Measurements from ENCODE around the gene ATP8A1. TPM values are rescaled to one million over a fixed set of nuclear protein-coding genes. Genes with fewer than 3 reads are reported as not detected.
"Not testable (repeated sequence)": the region's sequence is repeated elsewhere in the genome, so short reads cannot be mapped to it uniquely, and the experiment has no call there.

ATP8A1 gene
- total RNA-seq, 2 experiments from 2014 or later, result 27.6 to 32.0 TPM

DNA sequence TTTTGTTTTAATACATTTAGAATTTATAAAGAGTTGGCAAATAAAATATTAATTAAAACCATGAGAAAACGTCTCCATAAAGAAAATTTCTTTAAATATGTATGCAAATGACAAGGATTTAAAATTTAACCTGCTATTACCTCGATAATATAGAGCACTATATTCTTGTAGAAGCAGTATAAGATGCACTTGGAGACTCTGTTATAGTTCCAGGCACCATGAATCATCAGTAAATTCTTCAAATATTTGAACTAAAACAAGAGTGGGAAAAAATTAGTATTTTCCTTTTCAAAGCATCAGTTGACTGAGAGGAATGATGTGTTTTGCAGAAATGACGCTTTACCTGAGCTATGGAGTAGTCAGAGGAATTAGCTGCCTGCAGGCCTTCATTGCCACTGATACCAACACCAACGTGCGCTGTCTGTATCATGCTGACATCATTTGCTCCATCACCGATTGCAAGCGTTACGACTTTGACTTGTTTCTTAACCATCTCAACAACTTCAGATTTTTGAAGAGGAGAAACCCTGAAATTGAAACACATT is 192.3 kb downstream of the ATP8A1 start:
- no peaks in the 10 kb centered on the region for H3K9me3 Mint-ChIP-seq
- peaks cover 48% of the 10 kb centered on the region for H3K36me3 Mint-ChIP-seq (ENCODE audit: low read depth)
- no peak for DNase-seq
- intact Hi-C loops (cut with micrococcal nuclease), result no loop called here
- no peaks in the 10 kb centered on the region for H3K4me1 Mint-ChIP-seq (ENCODE audit: low read depth)
- no peak overlapping the region for H3K4me3 Mint-ChIP-seq
- no peaks in the 10 kb centered on the region for H3K27me3 Mint-ChIP-seq (ENCODE audit: low read depth)
- CTCF ChIA-PET, result no interaction called here
- H3K27ac Mint-ChIP-seq, result no peak overlapping the region

DNA sequence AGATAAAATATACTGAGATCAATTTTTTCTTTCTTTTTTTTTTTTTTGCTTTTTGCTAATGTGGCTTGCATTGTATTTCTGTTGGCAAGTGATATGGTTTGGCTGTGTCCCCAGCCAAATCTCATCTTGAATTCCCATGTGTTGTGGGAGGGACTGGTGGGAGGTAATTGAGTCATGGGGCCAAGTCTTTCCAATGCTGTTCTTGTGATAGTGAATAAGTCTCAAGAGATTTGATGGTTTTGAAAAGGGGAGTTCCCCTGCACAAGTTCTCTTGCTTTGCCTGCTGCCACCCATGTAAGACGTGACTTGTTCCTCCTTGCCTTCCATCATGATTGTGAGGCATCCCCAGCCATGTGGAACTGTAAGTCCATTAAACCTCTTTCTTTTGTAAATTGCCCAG is 195.7 kb downstream of the ATP8A1 start:
- H3K4me1 Mint-ChIP-seq (ENCODE audit: low read depth); H3K9me3 Mint-ChIP-seq; intact Hi-C loops (cut with micrococcal nuclease); H3K4me3 Mint-ChIP-seq; DNase-seq; H3K27ac Mint-ChIP-seq; H3K27me3 Mint-ChIP-seq (ENCODE audit: low read depth): not testable (repeated sequence)
- CTCF ChIA-PET, result interaction anchor here (0.7 kb wide), 2 partner anchors 87 to 181 kb away, joined by 3 read pairs; no protein-coding TSS in a partner anchor
- H3K36me3 Mint-ChIP-seq (ENCODE audit: low read depth), result peaks cover 40% of the 10 kb centered on the region

DNA sequence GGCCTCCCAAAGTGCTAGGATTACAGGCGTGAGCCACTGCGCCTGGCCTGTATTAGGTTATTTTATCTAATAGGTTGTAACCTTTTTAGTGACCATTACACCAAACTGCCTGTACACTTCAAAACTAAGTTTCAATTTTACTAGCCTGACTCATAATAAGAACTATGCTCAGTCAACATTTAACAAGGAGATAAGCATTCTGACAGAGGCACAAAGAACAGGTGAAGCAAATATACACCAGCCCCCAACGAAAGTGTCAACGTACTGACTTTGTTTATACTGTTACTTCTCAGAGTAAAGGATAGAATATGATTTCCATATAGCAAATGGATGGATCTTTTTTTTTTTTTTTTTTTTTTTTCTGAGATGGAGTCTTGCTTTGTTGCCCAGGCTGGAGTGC is 196.9 kb downstream of the ATP8A1 start:
- CTCF ChIA-PET, result no interaction called here
- H3K27me3 Mint-ChIP-seq (ENCODE audit: low read depth), result no peaks in the 10 kb centered on the region
- H3K4me3 Mint-ChIP-seq, result no peak overlapping the region
- no peak for DNase-seq
- H3K9me3 Mint-ChIP-seq, result no peaks in the 10 kb centered on the region
- intact Hi-C loops (cut with micrococcal nuclease), result no loop called here
- H3K27ac Mint-ChIP-seq, result no peak overlapping the region
- peaks cover 1% of the 10 kb centered on the region for H3K4me1 Mint-ChIP-seq (ENCODE audit: low read depth)
- H3K36me3 Mint-ChIP-seq (ENCODE audit: low read depth), result peaks cover 38% of the 10 kb centered on the region

DNA sequence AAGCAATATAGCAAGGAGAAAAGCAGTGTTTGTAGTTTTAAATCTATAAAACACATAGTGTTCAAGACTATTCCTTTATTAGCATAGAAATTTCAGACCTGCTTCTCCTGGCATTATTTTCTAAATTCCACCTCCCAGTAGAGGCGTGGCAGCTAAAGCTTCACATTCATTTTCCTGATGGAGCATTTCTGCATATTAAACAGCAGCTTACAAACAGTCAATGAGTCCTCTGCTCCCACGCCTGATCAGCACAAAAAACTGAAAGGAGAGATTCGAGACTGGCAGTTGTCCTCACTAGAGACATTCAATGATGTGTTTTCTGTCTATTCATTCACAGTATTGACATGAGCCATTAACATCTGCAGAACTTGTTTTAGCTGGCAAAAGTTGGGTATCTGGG is 198.2 kb downstream of the ATP8A1 start:
- peaks cover 1% of the 10 kb centered on the region for H3K4me1 Mint-ChIP-seq (ENCODE audit: low read depth)
- no peak for DNase-seq
- no peaks in the 10 kb centered on the region for H3K9me3 Mint-ChIP-seq
- CTCF ChIA-PET, result interaction anchor here (2.3 kb wide), 1 partner anchor 61 kb away, joined by 7 read pairs; no protein-coding TSS in a partner anchor
- H3K4me3 Mint-ChIP-seq, result no peak overlapping the region
- no peak overlapping the region for H3K27ac Mint-ChIP-seq
- H3K27me3 Mint-ChIP-seq (ENCODE audit: low read depth), result no peaks in the 10 kb centered on the region
- H3K36me3 Mint-ChIP-seq (ENCODE audit: low read depth), result peaks cover 33% of the 10 kb centered on the region
- intact Hi-C loops (cut with micrococcal nuclease), result no loop called here

DNA sequence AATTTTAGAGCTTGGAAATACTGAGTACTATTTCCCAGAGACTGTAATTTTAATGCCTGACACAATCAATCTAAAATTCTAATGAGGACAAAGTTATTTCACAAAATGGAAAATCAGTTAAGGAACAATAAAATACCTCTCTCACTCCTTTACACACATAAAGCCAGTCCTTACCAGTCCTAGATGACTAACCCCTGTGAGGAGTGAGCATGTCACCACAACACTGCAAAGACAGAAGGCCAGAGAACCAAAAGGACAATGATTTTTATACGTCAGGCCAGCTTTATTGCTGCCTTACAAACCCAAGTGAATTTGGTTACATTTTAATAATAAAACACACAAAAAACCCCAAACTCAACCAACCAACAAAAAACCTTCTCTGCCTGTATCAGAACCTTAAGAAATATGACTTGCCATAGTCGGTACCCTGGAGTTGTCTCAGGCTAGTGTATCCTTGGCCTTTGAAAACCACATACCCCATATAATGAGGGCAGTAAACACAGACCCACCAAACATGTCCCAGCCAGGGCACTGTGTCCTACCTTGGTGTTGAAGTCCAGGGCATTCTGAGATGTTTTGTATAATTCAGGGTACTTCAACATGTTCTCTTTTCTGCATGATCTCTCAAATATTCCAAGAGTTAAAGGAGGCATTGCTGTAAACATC is 202.0 kb downstream of the ATP8A1 start:
- intact Hi-C loops (cut with micrococcal nuclease), result no loop called here
- H3K4me3 Mint-ChIP-seq, result no peak overlapping the region
- H3K27ac Mint-ChIP-seq, result no peak overlapping the region
- peaks cover 25% of the 10 kb centered on the region for H3K36me3 Mint-ChIP-seq (ENCODE audit: low read depth)
- DNase-seq, result no peak
- peaks cover 1% of the 10 kb centered on the region for H3K4me1 Mint-ChIP-seq (ENCODE audit: low read depth)
- H3K27me3 Mint-ChIP-seq (ENCODE audit: low read depth), result no peaks in the 10 kb centered on the region
- H3K9me3 Mint-ChIP-seq, result no peaks in the 10 kb centered on the region
- CTCF ChIA-PET, result no interaction called here

DNA sequence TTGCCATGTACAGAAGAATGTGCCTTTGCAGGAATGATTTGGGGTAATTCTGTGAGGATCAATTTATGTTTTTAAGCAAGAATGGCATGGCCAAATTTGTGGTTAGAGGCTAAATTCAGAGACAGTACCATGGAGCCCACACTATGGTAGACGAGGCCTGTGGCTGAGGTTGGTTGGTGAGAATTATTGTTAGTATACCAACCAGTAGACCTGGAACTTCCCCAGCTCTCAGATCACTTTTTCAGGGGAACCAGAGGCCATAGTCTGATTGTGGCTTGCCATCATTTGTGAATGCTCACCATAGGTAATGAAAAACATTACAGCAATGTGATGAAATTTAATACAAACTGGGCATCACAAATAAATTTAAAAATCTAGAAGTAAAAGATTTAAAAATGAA is 203.3 kb downstream of the ATP8A1 start:
- intact Hi-C loops (cut with micrococcal nuclease), result no loop called here
- H3K27me3 Mint-ChIP-seq (ENCODE audit: low read depth), result no peaks in the 10 kb centered on the region
- no peak overlapping the region for H3K27ac Mint-ChIP-seq
- DNase-seq, result no peak
- peaks cover 27% of the 10 kb centered on the region for H3K36me3 Mint-ChIP-seq (ENCODE audit: low read depth)
- no peak overlapping the region for H3K4me3 Mint-ChIP-seq
- CTCF ChIA-PET, result no interaction called here
- H3K4me1 Mint-ChIP-seq (ENCODE audit: low read depth), result no peaks in the 10 kb centered on the region
- no peaks in the 10 kb centered on the region for H3K9me3 Mint-ChIP-seq

DNA sequence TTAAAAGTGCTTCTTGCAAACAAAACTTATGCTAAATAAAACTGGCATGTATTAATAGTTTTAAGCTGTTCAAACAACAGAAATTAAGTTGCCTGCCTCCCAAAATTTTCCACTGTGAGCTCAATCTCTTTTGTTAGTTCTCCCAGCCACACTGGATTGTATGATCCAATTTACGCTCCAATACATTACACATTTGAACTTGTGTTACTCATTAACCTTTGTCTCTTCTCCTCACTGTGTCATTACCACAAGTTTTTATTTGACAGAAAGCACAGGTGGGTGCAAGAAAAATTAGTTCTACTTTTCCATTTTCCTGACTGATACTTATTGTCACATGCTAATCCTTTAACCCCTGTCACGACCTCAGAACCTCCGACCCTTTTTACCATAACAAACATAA is 204.1 kb downstream of the ATP8A1 start:
- H3K4me1 Mint-ChIP-seq (ENCODE audit: low read depth), result no peaks in the 10 kb centered on the region
- intact Hi-C loops (cut with micrococcal nuclease), result no loop called here
- H3K36me3 Mint-ChIP-seq (ENCODE audit: low read depth), result peaks cover 27% of the 10 kb centered on the region
- no peaks in the 10 kb centered on the region for H3K9me3 Mint-ChIP-seq
- CTCF ChIA-PET, result no interaction called here
- no peak overlapping the region for H3K27ac Mint-ChIP-seq
- H3K27me3 Mint-ChIP-seq (ENCODE audit: low read depth), result no peaks in the 10 kb centered on the region
- no peak overlapping the region for H3K4me3 Mint-ChIP-seq
- no peak for DNase-seq

DNA sequence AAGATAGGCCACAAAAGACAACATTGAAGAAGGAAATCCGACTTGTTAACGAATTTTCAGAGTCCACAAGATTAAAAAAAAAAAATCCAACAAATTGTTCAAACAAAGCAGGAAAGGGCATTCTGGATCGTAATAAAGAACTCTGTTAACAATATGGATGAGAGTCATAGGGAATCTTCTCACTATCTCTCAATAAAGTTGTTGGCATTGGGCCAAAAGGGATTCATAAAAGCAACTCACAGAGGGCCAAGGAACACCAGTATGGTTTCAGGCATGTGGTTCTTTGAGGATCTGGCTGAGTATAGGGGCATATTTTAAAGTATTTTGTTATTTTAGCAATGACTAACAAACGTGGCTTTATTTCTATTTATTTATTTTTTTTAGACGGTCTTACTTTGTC is 210.1 kb downstream of the ATP8A1 start:
- H3K27me3 Mint-ChIP-seq (ENCODE audit: low read depth), result no peaks in the 10 kb centered on the region
- H3K27ac Mint-ChIP-seq, result no peak overlapping the region
- intact Hi-C loops (cut with micrococcal nuclease), result no loop called here
- no peaks in the 10 kb centered on the region for H3K9me3 Mint-ChIP-seq
- no peaks in the 10 kb centered on the region for H3K4me1 Mint-ChIP-seq (ENCODE audit: low read depth)
- no peak overlapping the region for H3K4me3 Mint-ChIP-seq
- no peak for DNase-seq
- CTCF ChIA-PET, result no interaction called here
- H3K36me3 Mint-ChIP-seq (ENCODE audit: low read depth), result peaks cover 32% of the 10 kb centered on the region

DNA sequence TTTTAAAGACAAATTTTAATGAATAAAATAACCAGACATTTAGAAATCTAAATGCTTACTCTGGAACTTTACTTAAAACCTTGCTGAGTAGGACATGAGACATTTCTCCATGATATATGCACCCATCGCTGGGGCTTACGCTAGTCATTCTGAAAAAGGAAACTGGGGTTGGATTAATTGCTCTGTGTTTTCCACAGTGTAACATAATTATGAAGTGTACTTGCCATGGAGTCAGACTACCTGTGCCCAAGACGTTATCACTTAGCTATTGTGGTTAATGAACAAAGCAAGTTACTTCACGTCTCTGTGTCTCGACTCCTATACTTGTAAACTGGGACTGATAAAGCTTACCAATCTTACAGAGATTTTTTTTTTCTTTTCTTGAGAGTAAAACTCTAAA is 211.9 kb downstream of the ATP8A1 start:
- H3K27ac Mint-ChIP-seq, result no peak overlapping the region
- no peaks in the 10 kb centered on the region for H3K9me3 Mint-ChIP-seq
- peaks cover 20% of the 10 kb centered on the region for H3K36me3 Mint-ChIP-seq (ENCODE audit: low read depth)
- no peak for DNase-seq
- H3K4me3 Mint-ChIP-seq, result no peak overlapping the region
- CTCF ChIA-PET, result interaction anchor here (0.6 kb wide), 1 partner anchor 463 kb away, joined by 3 read pairs; no protein-coding TSS in a partner anchor
- no peaks in the 10 kb centered on the region for H3K27me3 Mint-ChIP-seq (ENCODE audit: low read depth)
- intact Hi-C loops (cut with micrococcal nuclease), result no loop called here
- H3K4me1 Mint-ChIP-seq (ENCODE audit: low read depth), result no peaks in the 10 kb centered on the region

DNA sequence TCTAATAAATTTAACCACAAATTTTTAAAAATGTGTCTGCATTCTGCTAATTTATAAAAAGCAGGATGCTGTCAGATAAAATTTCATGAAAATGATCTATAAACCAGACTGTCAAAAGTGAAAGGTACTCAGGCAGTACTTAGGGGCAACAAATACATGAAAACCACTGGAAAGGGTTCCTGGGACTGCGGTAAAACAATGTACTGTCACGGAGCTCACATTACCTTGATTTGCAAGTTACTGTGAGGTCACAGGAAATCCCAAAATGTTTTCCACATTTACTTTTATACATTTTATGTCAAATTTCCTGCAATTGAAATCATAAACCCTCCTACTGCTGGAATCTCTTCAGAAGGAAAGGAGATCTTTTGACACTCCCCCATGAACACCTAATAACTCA is 214.3 kb downstream of the ATP8A1 start:
- H3K36me3 Mint-ChIP-seq (ENCODE audit: low read depth), result peaks cover 25% of the 10 kb centered on the region
- no peaks in the 10 kb centered on the region for H3K9me3 Mint-ChIP-seq
- DNase-seq, result no peak
- no peaks in the 10 kb centered on the region for H3K4me1 Mint-ChIP-seq (ENCODE audit: low read depth)
- no peak overlapping the region for H3K4me3 Mint-ChIP-seq
- CTCF ChIA-PET, result no interaction called here
- H3K27me3 Mint-ChIP-seq (ENCODE audit: low read depth), result no peaks in the 10 kb centered on the region
- intact Hi-C loops (cut with micrococcal nuclease), result no loop called here
- no peak overlapping the region for H3K27ac Mint-ChIP-seq

DNA sequence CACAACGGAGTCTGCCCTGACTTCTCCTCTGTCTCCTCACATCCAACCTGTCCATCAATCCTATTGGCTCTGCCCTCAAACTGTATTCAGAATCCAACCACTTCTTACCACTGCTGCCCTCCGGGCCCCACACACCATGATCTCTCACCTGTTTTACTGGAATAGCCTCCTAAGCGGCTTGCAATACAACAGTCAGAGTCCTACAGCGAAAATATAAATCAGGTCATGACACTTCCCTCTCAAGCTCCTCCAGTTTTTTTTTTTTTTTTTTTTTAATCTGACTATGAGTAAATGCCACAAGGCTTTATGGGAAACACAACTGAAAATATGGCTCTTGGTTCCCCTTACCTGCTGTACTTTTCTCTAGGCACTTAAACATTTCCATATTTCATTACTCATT is 216.8 kb downstream of the ATP8A1 start:
- CTCF ChIA-PET, result no interaction called here
- Mint-ChIP-seq H3K4me3 (no peak overlapping the region), H3K36me3 (ENCODE audit: low read depth) (peaks cover 39% of the 10 kb centered on the region), H3K27me3 (ENCODE audit: low read depth) (no peaks in the 10 kb centered on the region), H3K4me1 (ENCODE audit: low read depth) (no peaks in the 10 kb centered on the region), H3K9me3 (no peaks in the 10 kb centered on the region), H3K27ac (no peak overlapping the region)
- no peak for DNase-seq
- intact Hi-C loops (cut with micrococcal nuclease), result no loop called here

DNA sequence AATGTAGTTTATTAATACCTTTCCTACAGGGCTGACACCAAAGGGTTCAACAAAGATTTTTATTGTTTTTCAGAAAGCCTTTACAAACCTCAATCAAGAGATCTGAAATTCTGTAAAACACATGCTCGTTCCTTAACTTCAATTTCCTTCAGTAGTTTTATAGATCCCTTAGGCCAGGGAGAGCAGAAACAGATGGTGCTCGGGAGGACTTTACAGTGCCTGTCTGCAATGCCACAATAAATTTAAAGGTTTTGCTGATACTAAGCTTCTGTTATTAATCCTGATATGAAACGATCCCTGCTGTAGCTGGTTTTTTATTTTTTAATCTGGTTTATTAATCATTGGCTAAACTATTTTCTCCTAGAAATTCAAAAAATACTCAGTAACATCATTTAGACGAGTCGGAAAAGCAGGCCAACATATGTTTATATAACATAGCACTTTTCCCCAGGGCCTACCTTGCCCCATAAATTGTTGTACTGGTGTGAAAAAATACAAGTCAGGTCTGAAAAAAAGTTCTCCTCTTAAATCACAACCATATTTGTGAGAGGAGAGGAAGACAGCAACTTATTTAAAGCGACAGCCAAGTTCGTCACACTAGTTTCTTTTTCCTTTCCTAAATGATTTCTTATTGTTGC is 219.9 kb downstream of the ATP8A1 start:
- Mint-ChIP-seq H3K4me1 (ENCODE audit: low read depth) (no peaks in the 10 kb centered on the region), H3K27ac (no peak overlapping the region), H3K9me3 (no peaks in the 10 kb centered on the region), H3K27me3 (ENCODE audit: low read depth) (no peaks in the 10 kb centered on the region), H3K4me3 (no peak overlapping the region), H3K36me3 (ENCODE audit: low read depth) (peaks cover 41% of the 10 kb centered on the region)
- DNase-seq, result no peak
- CTCF ChIA-PET, result interaction anchor here (0.6 kb wide), 1 partner anchor 105 kb away, joined by 3 read pairs; no protein-coding TSS in a partner anchor
- intact Hi-C loops (cut with micrococcal nuclease), result no loop called here

DNA sequence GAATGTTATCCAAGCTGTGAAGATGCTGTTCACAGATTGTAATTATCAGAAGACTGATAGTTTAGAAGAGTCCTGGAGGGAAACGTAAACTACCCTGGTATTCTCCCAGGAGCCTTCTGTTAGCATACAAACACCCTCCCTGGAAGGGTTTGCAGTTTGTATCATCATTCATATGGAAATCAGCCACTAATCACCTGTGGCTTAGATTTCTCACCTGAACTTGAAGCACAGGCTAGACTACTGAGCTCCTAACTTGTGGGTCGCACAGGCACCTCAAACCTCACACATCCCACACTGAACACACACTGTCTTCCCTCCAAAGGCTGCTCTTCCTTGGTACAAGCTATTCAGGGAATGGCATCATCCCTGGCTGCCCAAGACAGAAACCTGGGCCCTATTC is 228.9 kb downstream of the ATP8A1 start:
- peaks cover 18% of the 10 kb centered on the region for H3K36me3 Mint-ChIP-seq (ENCODE audit: low read depth)
- H3K27me3 Mint-ChIP-seq (ENCODE audit: low read depth), result no peaks in the 10 kb centered on the region
- CTCF ChIA-PET, result interaction anchor here (0.6 kb wide), 1 partner anchor 389 kb away, joined by 3 read pairs; no protein-coding TSS in a partner anchor
- no peak overlapping the region for H3K4me3 Mint-ChIP-seq
- H3K4me1 Mint-ChIP-seq (ENCODE audit: low read depth), result no peaks in the 10 kb centered on the region
- H3K27ac Mint-ChIP-seq, result no peak overlapping the region
- intact Hi-C loops (cut with micrococcal nuclease), result no loop called here
- no peak for DNase-seq
- no peaks in the 10 kb centered on the region for H3K9me3 Mint-ChIP-seq
